D341Med (cell line): ENCODE data around the gene LCE6A.

Experiments
- DNase-seq: peaks from one replicate; pipeline ENCODE4 v3.0.0; 2012; ENCODE audit warnings: low spot score

Gene LCE6A

DNA sequence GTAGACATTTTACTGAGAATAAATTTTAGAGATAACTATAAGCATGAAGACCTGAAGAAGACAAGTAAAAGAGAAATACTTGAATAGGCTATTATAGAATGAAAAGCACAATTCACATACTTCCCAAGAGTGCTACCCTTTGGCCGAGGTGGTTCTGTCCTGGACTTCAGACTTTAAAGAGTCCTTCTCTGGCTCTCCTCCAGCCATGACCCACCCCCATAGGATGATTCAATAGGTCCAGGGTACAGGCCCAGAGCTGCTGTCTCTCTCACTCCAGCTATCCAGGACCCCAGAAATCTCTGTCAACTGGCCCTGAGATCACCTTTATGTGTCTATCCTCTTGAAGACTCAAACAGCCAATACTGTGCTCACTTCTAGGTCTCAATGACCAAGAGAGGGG, 34.2 kb downstream of the LCE6A start:
- DNase-seq, result no peak

- DNase-seq, result no peak
These were observed 35.4 kb downstream of the LCE6A start, which contains the start of gene SMCP for GRCh38 chr1:152878042-152878441. Gene SMCP (plus strand): TSS chr1:152878322. CDS start chr1:152884423, 6,101 bp downstream.

DNA sequence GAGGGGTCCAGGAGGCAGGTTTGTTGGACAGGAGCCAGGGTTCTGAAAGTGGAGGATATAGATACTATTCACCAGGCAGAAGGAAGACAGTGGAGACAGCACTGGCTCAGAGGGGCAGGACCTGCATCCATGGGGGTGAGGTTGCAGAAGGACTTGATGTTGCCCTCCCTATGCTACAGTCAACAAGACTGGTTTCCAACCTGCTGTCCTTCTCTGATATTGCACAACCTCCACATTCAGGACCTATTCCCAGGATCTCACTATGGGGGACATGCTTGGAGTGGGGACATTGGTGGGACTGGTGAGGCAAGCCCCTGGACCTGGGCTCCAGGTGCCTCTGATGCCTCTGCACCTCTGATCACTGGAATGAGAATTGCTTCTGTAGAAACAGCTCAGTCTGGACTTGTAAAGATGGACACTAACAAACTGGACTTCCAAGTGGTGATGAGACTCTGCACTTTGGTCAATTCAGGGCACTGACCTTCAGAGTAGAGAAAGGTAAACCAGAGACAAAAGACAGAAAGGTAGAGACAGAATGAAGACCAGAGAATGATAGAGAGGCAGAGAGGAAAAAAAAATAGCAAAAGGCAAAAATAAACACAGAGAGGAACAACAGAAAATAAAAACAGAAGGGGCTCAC, 37.0 kb downstream of the LCE6A start:
- DNase-seq, result no peak

DNA sequence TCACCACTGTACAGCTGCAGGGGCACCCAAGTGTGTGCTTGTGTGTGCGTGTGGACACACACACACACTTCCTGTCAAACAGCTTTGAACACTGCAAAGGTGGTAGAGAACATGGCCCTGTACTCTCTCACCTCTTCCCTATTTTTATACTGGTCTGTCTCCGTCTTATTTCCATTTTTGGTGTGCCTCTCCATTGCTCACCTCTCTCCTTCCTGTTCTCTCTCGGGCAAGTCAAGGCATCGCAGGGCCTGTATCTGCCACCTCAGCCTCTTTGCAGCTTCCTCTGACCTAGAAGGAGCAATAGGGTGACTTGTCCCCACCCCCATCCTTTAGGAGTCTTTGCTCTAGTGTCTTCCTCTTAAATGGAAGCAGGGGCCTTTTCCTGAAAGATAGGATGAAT, 37.7 kb downstream of the LCE6A start:
- DNase-seq, result no peak

DNA sequence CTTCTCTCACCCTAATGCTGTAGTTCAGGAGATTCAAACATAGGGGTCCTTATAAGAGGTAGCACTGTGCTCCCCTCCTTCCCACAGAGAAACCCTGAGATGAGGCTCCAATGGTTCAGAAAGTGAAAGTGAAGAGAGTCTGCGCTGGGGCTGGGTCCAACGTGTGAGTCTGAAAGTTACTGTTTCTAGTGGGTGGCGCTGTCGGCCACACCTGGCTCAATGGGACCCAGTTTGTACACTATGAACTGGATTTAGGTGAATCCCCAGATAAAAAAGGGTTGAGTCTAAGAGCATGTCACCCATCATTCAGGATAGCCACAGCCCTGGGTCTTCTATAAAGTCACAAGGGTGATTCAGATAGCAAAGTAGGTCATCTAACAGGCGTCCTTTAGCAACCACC, 38.3 kb downstream of the LCE6A start:
- DNase-seq, result no peak

DNA sequence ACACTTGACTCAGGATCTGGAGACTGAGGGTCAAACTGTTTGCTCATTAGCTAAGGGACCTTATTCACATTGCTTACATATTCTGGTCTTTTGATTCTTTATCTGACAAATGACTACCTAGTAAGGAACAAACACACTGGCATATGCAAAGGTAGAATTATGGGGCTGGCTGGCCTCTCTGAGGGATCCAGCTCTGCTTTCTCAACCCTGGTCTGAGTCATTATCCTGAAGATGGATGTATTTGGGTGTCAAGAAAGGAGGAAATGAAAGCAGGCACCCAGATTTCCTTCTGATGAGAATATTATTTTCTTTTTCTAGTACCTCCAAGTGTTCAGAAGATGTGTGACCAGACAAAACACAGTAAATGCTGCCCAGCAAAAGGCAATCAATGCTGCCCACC, 41.4 kb downstream of the LCE6A start:
- no peak for DNase-seq

DNA sequence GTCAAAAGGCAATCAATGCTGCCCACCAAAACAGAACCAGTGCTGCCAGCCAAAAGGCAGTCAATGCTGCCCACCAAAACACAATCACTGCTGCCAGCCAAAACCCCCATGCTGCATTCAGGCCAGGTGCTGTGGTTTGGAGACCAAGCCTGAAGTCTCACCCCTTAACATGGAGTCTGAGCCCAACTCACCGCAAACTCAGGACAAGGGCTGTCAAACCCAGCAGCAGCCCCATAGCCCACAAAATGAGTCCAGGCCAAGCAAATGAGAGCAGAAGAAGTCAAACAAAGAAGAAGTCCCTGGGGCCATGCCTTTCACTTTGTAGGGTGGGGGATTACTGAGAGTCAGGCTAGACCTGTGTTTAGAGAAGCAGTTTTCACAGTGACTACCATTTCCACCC, 41.9 kb downstream of the LCE6A start:
- no peak for DNase-seq

DNA sequence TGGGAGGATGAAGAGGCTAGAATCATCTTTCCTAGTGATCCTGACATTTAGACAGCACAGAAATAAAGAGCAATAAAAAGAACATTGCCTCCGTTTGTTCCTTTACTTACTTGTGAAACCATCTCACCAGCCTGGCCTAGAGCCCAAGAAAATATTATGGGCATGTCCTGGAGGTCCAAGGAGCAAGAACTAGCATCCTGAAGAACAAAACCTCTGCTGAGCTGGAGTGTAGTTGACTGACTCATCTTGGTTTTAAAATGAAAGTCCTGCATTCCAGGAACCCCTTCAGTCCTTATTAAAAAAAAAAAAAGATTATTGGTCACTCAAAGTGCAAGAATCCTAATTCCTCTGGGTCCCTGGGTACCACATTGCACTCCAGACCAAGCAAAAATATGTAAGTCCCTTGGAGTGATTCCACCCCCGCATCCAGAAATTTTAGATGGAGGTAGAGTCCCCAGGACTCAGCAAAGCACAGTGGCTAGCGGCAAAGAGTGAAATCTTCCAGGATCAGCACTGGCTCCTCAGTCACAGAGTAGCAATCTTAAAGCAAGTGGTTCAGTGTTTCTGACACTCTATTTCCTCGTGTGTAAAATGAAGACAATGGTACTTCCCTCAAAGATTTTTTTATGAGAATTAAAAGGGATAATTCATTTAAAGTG, 42.4 kb downstream of the LCE6A start:
- no peak for DNase-seq

GRCh38 chr1:152886085-152886484, 43.4 kb downstream of the LCE6A start:
- no peak for DNase-seq

DNA sequence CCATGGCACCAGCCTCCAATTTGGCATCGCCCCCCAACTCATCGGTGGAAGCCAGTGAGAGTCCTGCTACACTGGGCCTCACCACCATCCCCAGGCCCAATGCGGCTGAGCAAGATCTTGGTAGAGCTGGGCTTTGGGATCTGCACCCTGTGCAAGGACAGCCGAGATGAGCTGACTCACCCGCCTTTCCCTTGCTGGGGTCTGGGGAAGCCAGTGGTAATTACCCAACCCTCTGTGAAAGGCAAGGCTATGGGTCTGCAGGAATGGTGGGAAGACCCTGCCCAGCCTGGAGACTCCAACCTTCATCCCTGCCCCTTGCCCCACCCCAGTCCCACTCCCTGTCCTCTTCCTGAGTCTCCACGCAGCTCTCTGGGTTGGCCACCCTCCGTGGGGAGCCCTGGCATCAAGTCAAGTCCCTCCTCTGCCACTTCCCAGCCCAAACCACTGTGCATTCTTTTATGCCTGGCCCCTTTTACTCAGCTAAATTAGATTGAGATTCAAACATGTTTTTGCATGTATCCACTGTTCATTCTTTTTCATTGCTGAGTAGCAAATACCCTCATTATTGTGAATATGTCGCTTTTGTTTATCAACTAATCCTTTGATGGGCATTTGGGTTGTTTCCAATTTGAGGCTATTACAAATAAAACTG, 44.2 kb downstream of the LCE6A start:
- no peak for DNase-seq

- no peak for DNase-seq
These were observed 45.5 kb downstream of the LCE6A start for GRCh38 chr1:152888126-152888525.
